ENCODE data around the gene MTOR. TPM values are rescaled to one million over a fixed set of nuclear protein-coding genes. Genes with fewer than 3 reads are reported as not detected.

MTOR gene
- total and polyA plus RNA-seq, 2 of the 8 experiments (the other 6 are each of a cell fraction or from before 2014, with no cell fraction given): 44.2 to 76.8 TPM

DNA sequence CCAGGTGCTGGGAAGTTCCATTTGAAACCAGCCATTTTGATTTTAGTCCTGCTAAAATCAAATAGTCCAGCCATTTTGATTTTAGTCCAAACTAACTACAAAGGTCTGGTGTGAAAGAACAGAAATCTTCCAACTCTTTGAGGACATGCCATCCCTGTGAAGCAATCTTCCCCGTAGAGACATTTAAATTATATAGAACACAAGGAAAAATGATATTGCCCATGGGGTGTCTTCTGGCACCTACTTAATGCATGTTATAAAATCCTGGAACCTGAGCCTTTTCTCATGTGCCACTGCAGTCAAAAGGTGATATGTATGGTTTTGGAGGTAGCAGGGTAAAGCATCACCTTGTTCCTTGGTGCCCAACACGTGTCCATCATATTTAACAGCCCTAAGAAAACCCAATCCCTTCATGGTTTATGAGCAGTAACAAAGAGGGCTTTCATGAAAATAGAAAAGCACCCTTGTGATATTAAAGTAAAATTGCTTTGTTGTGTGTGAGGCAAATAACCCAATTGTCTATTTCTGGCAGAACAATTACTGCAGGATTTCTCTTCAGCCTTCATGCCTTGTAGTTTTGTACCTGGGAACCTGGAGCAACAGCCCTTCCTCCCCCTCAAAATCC, 46.9 kb downstream of the MTOR start:
- no peak overlapping the region for H3K14ac ChIP-seq (ENCODE audit: insufficient read length)
- H3K23me2 ChIP-seq (ENCODE audit: low read depth, low read length): no peaks in the 10 kb centered on the region
- H3K4me3 ChIP-seq (ENCODE audit: extremely low read depth in 1 of 4, insufficient read depth in 2 of 4, low read depth in 3 of 4, low read length in 4 of 4): no peak overlapping the region
- H3K4me1 ChIP-seq (replicated peaks in 1 of 4; ENCODE audit: control insufficient read depth in 3 of 4, insufficient read depth in 4 of 4, low read length in 3 of 4): no peaks in the 10 kb centered on the region
- no peak overlapping the region for H3K18ac ChIP-seq (ENCODE audit: extremely low read depth, low read length)
- H3K9me3 ChIP-seq (ENCODE audit: insufficient read depth in 2 of 2, low read depth in 1 of 2, low read length in 1 of 2): no peaks in the 10 kb centered on the region
- H3K23ac ChIP-seq (ENCODE audit: insufficient read length): no peak overlapping the region
- peaks cover 0 to 4% of the 10 kb centered on the region in 2 experiments for H4K20me1 ChIP-seq (replicated peaks in 1 of 2; ENCODE audit: control insufficient read depth in 1 of 2, insufficient read depth in 2 of 2, low read length in 2 of 2)
- H2BK20ac ChIP-seq (ENCODE audit: low read length): no peak overlapping the region
- no peak overlapping the region for H2BK5ac ChIP-seq (ENCODE audit: low read depth, low read length)
- no peak overlapping the region for H3K9ac ChIP-seq (replicated peaks in 1 of 4; ENCODE audit: extremely low read depth in 1 of 4, low read depth in 3 of 4, low read length in 3 of 4)
- FAIRE-seq (no peak), DNase-seq (ENCODE audit: low read depth in 1 of 2, low spot score in 2 of 2) (no peak)
- H3K27me3 ChIP-seq (replicated peaks in 1 of 4; ENCODE audit: control insufficient read depth in 3 of 4, extremely low read depth in 1 of 4, insufficient read depth in 3 of 4, low read length in 3 of 4): no peaks in the 10 kb centered on the region
- H2BK12ac ChIP-seq (ENCODE audit: low read depth, low read length): no peak overlapping the region
- H3K79me1 ChIP-seq (ENCODE audit: low read depth, low read length): no peaks in the 10 kb centered on the region
- 83% methylated on average over 2 of the region's 2 CpGs; no CpG with 5 or more reads in 1 of the 2 experiments for WGBS, 2 experiments (ENCODE audit: extremely low coverage in 1 of 2, insufficient coverage in 1 of 2, insufficient read length in 1 of 2, insufficient replicate concordance in 2 of 2, low coverage in 1 of 2, low lambda C conversion rate in 2 of 2, missing lambda C conversion rate in 1 of 2)
- H2BK15ac ChIP-seq (ENCODE audit: low read length): no peak overlapping the region
- H3K4me2 ChIP-seq (ENCODE audit: insufficient read depth in 1 of 2, low read depth in 2 of 2, low read length in 2 of 2): no peak overlapping the region
- ChIA-PET POLR2A (ENCODE audit: partially characterized antibody) (interaction anchor here (0.7 to 1.0 kb wide), 3 partner anchors 14 to 124 kb away, joined by 3 read pairs; no protein-coding TSS in a partner anchor), CTCF (ENCODE audit: partially characterized antibody) (interaction anchor here (1.0 to 3.1 kb wide), 3 partner anchors 26 to 428 kb away, joined by 3 to 8 read pairs (median 4); no protein-coding TSS in a partner anchor)
- no peak overlapping the region for H3K56ac ChIP-seq (replicated peaks; ENCODE audit: insufficient read length, low read depth, low read length)
- no peak overlapping the region for H4K8ac ChIP-seq (ENCODE audit: extremely low read depth, insufficient read depth, low read length)
- no peak overlapping the region for H2AFZ ChIP-seq (ENCODE audit: low read length)
- no peak overlapping the region for H2BK120ac ChIP-seq (replicated peaks; ENCODE audit: low read depth, low read length)
- no peak overlapping the region for H3K27ac ChIP-seq (ENCODE audit: low read depth, low read length)
- no peak overlapping the region for H3K4ac ChIP-seq (replicated peaks; ENCODE audit: insufficient read length, low read depth, low read length)
- H4K5ac ChIP-seq (ENCODE audit: insufficient read length, low read depth, low read length): no peak overlapping the region
- H4K91ac ChIP-seq (replicated peaks; ENCODE audit: insufficient read length, low read length): no peak overlapping the region
- H3K36me3 ChIP-seq (ENCODE audit: control insufficient read depth in 2 of 4, insufficient read depth in 4 of 4, low read length in 3 of 4): peaks cover 29 to 79% (median 46%) of the 10 kb centered on the region in 4 experiments
- no peak for TF ChIP-seq SP2 (IDR thresholded peaks at IDR 0.05; ENCODE audit: low read length)
- no peak for TF ChIP-seq GTF2F1 (IDR thresholded peaks at IDR 0.05; ENCODE audit: borderline replicate concordance, low read depth, low read length)
- TF ChIP-seq CREB1 (IDR thresholded peaks at IDR 0.05): no peak
- TF ChIP-seq BCL11A (IDR thresholded peaks at IDR 0.05; ENCODE audit: low read depth in 2 of 2, low read length in 2 of 2): no peak
- no peak for TF ChIP-seq POU5F1 (IDR thresholded peaks at IDR 0.05; ENCODE audit: low read depth, low read length)
- TF ChIP-seq, protein P1, sequence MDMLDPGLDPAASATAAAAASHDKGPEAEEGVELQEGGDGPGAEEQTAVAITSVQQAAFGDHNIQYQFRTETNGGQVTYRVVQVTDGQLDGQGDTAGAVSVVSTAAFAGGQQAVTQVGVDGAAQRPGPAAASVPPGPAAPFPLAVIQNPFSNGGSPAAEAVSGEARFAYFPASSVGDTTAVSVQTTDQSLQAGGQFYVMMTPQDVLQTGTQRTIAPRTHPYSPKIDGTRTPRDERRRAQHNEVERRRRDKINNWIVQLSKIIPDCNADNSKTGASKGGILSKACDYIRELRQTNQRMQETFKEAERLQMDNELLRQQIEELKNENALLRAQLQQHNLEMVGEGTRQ (IDR thresholded peaks at IDR 0.05; ENCODE audit: low read length): no peak
- no peak for TF ChIP-seq SP4 (IDR thresholded peaks at IDR 0.05; ENCODE audit: low read length)
- no peak for TF ChIP-seq RFX5 (IDR thresholded peaks at IDR 0.05; ENCODE audit: borderline replicate concordance, low read depth, low read length)
- TF ChIP-seq BACH1 (IDR thresholded peaks at IDR 0.05; ENCODE audit: low read length): no peak
- H2AK5ac ChIP-seq (ENCODE audit: low read depth, low read length): no peak overlapping the region
- H3K79me2 ChIP-seq (ENCODE audit: control insufficient read depth in 1 of 2, insufficient read depth in 2 of 2, low read length in 2 of 2): no peaks in the 10 kb centered on the region

All from H1 (cell line).